Measurements from ENCODE around the gene DIAPH2.
"Not testable (repeated sequence)": the region's sequence is repeated elsewhere in the genome, so short reads cannot be mapped to it uniquely, and the experiment has no call there.

Gene DIAPH2

GRCh38 chrX:96715481-96715880 is 30.8 kb downstream of the DIAPH2 start:
- DNase-seq (ENCODE audit: low read depth, low spot score), result no peak

- no peak for DNase-seq (ENCODE audit: low read depth, low spot score)
Observed at GRCh38 chrX:96719161-96719875, 34.7 kb downstream of the DIAPH2 start.

GRCh38 chrX:96721354-96721753 is 36.7 kb downstream of the DIAPH2 start:
- no peak for DNase-seq (ENCODE audit: low read depth, low spot score)

DNA sequence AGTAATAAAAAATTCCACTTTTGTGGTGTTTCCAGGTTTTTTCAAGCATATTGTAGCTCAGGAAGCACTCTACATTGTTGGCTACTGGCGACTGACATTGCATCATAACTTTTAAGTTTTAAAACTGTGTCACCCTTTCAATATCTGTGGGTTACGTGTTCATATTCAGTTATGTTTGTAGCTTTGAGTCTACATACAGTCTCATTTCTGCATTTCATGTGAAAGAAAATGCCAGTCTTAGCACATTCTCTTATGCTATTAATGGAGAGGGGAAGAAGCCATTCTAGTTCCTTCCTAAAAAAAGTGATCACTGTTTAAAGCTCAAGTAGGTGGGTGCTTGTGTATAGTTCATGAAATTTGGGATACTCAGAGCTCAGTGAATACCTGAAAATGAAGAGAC is 38.1 kb downstream of the DIAPH2 start:
- DNase-seq (ENCODE audit: low read depth, low spot score), result no peak

DNA sequence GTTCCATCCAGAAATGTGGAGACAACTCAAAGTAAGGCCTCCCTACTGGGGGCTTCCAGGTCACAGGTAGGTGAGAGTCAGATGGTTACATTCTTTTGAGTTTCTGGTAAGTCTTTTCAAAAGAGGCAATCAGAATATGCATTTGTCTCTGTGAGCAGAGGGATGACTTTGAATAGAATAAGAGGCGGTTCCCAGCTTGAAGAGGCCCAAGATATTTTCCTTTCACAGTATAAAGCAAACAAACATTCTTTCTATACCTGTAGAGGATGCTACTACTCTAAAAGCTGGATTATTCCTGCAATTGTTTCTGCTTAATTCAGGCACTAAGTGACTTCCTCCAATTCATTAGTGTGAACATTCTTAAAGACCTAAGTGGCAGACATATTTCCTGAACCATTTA is 44.4 kb downstream of the DIAPH2 start:
- no peak for DNase-seq (ENCODE audit: low read depth, low spot score)

GRCh38 chrX:96729868-96730643 is 45.4 kb downstream of the DIAPH2 start:
- no peak for DNase-seq (ENCODE audit: low read depth, low spot score)

- DNase-seq (ENCODE audit: low read depth, low spot score), result not testable (repeated sequence)
Observed at GRCh38 chrX:96731000-96731399, 46.4 kb downstream of the DIAPH2 start.

DNA sequence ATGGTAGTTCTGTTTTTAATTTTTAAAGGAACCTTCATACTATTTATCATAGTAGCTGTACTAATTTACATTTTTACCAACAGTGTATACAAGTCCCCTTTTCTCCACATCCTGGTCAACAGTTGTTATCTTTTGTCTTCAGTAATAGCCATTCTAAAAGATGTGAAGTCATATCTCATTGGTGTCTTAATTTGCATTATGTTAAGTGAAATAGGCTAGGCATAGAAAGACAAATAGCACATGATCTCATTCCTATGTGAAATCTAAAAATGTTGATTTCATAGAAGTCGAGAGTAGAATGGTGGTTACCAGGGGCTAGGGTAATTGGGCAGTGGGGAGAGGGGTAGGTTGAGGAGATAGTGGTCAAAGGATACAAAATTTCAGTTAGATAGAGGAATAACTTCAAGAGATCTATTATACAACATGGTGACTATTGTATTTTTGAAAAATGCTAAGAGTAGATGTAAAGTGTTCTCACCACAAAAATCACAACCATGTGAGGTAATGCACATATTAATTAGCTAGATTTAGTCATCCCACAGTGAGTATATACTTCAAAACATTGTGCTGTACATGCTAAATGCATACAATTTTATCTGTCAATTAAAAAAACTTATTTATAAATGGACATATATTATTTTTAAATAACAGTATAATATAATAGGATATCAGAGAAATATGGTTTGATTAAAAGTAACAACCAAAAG is 58.9 kb downstream of the DIAPH2 start:
- DNase-seq (ENCODE audit: low read depth, low spot score), result no peak

DNA sequence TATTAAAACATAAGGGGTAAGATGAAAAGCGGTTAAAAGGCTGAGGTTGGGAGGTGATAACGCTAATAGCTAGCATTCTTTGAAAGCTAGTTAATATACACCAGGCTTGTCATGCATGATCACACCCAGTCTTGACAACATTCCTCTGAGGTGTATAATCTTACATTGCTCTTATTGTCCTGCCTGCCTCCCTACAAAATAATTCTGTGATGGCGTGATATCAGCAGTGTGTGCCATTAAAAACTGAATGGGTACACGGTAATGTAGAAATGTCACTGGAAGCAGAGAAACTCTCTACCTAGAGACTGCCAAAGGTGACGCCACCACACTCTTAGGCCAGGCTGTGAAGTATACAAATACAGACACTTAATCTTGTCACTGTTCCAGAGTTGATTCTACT is 68.1 kb downstream of the DIAPH2 start:
- no peak for DNase-seq (ENCODE audit: low read depth, low spot score)

DNA sequence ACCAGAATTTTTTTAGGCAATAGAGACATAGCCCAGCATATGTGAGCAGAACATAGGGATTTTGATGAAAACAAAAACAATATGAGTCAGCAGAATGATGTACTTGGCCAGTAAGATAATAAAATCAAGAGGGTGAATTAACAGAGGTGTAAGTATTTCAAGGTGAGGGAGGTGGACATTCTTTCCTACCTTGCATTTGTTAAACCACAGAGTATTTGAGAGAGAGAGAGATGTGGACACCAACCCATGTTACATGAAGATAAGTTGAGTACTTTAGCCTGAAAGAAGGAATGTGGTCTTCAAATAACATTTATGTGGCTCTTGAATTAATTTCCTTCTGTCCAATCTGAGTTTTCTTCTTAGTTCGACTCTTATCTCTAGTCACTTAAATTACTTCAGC is 68.6 kb downstream of the DIAPH2 start:
- no peak for DNase-seq (ENCODE audit: low read depth, low spot score)

GRCh38 chrX:96756491-96756890 is 71.8 kb downstream of the DIAPH2 start:
- DNase-seq (ENCODE audit: low read depth, low spot score), result no peak

DNA sequence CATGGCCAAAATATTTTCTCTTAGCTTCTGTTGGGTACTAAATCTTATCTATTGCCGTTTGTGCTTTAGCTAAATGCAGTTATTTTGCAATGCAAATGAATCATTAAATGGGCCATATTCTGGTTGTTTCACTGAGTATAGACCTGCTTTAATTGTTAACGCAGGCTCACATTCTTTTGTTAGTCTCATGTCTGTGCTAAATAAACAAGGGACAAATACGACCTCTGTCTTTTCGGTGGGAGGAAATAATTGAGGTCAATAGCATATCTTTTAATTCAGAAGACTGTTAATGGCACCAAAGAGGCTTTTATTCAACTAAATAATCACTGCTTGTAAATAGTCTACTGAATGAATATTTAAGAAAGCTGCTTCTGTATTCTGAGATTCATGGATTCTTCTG is 76.9 kb downstream of the DIAPH2 start:
- no peak for DNase-seq (ENCODE audit: low read depth, low spot score)

DNA sequence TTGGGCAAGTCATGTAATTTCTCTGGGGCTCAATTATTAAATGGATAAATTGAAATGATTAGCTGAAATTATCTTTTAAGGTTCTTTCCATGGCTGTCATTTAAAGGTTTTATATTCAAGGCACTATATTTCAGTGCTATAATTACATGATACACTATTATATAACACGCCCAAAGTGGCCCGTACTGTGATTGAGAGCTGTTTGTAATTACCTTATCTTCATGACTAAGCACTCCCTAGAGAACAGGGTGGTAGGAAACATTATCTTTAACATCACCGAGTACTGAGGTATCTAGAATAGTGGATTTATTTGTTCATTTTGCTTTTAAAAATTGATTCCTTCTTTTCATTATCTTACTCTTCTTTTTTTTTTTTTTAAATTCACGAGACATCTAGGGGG is 79.0 kb downstream of the DIAPH2 start:
- DNase-seq (ENCODE audit: low read depth, low spot score), result no peak

- DNase-seq (ENCODE audit: low read depth, low spot score), result no peak
Observed at GRCh38 chrX:96764864-96765263, 80.2 kb downstream of the DIAPH2 start.

DNA sequence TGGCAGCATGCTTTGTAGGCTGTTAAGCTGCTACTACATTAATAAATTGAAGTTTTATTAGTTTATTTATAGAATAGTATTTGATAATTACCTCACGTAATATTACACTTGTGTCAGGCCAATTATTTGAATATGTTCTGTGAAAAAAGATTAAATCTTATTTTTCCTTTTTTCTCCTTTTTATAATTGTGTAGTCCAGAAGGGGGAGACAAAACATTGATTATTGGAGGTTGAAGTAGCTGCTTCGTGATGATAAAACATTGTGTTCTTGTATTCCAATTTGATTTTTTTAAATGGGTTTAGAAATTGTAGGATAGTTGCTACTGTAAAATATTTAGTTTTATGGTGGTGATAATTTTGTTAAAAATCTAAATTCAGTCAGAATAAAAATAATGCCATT is 85.7 kb downstream of the DIAPH2 start:
- DNase-seq (ENCODE audit: low read depth, low spot score), result no peak

DNA sequence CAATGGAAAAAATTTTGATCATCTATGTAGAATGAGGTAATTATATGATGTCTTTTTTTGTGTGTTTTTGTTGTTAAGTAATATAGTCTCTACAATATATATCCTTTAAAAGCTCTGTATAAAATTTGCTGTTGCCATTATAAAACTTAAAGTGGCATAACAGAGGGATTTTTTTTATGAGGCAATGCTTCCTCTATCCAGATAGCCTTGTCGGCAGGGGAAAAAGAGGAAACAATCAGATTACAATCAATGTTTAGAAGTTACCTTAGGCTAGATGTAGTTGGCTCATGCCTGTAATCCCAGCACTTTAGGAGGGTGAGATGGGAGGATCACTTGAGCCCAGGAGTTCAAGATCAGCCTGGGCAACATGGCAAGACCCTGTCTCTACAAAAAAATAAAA is 86.8 kb downstream of the DIAPH2 start:
- DNase-seq (ENCODE audit: low read depth, low spot score), result no peak

DNA sequence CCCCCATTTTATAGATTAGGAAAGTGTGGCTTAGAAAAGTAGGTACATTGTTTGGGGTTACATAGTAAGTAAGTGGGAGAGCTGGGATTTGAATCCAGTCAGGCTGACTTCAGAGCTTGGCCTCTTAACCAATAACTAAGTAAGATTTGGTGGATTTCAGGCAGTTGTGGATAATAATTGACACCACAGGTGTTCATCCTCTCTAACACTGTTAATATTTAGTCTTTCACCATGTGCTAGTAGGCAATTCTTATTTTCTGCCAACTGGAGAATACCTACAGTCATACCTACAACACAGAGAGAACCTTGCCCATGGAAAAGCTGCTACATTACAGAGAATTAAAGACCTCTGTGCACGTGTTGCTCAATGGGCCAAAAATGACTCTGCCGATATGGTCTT is 89.5 kb downstream of the DIAPH2 start:
- DNase-seq (ENCODE audit: low read depth, low spot score), result no peak

DNA sequence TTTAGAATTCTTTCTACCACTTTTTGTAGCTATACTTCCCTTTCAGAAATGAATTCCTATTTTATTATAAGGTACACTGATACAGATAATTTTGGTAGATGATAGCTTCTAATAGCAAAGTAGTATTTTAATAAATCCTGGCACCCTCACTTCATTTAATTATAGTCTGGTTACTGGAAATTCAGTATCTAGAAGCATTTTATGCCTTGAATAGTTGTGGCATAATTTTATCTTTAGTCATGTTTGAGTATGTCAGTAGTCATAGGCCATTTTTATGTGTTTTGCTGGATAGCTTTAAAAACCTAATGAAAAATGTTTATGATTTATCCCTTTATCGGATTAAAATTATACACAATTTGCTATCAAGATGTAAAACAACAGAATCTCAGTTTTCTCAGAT is 92.3 kb downstream of the DIAPH2 start:
- DNase-seq (ENCODE audit: low read depth, low spot score), result no peak

DNA sequence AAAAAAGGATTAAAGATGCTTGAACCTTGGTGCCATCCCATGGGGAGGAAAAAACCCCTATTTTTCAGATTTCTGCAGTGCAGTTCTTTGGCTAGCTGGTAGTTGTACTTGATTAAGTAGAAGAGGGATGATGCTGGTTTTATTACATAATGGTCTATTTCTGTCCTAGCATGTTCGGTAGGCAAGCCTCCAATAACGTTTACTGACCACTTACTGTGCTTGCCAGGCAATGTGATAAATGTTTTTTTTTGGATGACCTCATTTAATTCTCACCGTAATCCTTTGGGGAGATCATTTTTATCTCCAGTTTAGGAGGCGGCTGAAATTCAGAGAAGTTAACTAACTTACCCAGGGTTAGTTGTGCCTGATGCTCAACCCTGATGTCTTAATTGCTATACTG is 106.9 kb downstream of the DIAPH2 start:
- DNase-seq (ENCODE audit: low read depth, low spot score), result no peak

GRCh38 chrX:96792047-96792446 is 107.4 kb downstream of the DIAPH2 start:
- no peak for DNase-seq (ENCODE audit: low read depth, low spot score)

DNA sequence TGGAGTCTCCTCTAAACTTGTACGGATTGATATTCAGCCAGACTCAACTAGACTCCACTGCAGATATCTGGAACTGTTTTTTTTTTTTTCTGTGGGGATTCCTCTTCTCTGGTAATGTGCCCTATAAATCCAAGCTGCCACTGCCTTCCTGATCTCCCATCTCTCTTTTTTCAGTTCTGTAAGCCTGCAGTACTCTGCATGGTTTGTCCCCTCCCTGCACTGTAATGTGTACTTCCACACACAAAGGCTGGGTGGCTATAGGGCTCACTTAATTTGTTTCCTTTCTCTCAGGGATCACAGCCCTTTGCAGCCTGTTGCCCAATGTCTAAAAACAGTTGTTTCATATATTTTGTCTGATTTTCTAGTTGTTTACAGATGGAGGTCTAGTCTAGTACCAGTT is 114.3 kb downstream of the DIAPH2 start:
- no peak for DNase-seq (ENCODE audit: low read depth, low spot score)

DNA sequence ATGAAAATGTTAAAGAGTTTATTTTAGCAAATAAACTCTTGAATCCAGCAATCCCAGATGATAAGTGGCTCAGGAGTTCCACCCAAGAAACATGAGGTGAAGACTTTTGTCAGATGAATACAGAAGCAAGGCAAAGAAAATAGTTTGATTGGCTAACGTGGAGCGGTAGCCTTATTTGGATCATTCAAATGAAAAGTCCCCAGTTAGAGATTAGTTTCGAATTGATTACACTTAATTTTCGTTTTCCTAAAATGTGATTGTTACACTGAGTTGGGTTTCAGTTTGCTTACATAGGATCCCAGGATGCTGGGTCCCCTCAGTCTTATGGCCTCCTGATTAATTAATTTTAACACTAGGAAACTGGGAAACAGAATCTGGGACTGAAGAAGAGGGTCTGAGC is 122.7 kb downstream of the DIAPH2 start:
- DNase-seq (ENCODE audit: low read depth, low spot score), result no peak

DNA sequence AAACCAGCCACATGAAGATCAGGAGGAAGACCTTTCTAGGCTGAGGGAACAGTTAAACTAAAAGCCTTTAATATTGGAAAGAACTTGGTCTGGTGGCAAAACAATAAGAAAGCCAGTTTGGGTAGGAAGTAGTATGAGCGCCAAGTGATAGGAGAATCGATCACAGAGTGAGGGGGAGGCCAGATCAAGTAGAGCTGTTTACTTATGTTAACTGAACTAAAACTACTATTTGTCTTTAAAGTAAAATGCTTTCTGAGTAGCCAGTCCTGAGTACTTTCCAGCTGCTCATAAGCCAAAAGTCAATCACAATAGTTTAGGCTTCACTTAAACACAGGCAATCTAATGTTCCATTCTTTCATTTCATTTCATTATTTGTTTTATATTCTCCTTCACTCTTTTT is 136.3 kb downstream of the DIAPH2 start:
- DNase-seq (ENCODE audit: low read depth, low spot score), result no peak
